Neural progenitor cell (in vitro differentiated cells): ENCODE data around the gene CDC42.

ENCODE experiments used
- CTCF ChIP-seq: fragments of 200-600 bp; sonication (generic); IDR thresholded peaks from 2 replicates; pipeline ENCODE4 v1.5.1; 2017; ENCODE audit warnings: antibody characterized with exemption, mild to moderate bottlenecking
- EZH2 ChIP-seq: fragments of 200-600 bp; sonication (generic); IDR thresholded peaks from 2 replicates; pipeline ENCODE4 v1.6.1; 2017; ENCODE audit warnings: antibody characterized with exemption, mild to moderate bottlenecking, moderate library complexity
- EZH2phosphoT487 ChIP-seq: fragments of 200-600 bp; sonication (generic); IDR thresholded peaks from 2 replicates; pipeline ENCODE4 v1.6.1; 2017; ENCODE audit warnings: antibody characterized with exemption

GRCh38 chr1:22133931-22134324, 81.4 kb downstream of the CDC42 start:
- no peak for TF ChIP-seq CTCF
- no peak for TF ChIP-seq EZH2
- no peak for TF ChIP-seq EZH2phosphoT487
